Urinary bladder (tissue), 4 donors: ENCODE measurements around the gene ZFYVE1. TPM values are rescaled to one million over a fixed set of nuclear protein-coding genes. Genes with fewer than 3 reads are reported as not detected.
A peak's percentile ranks its signal among the peaks of the same experiment; 100 is the strongest.
"Not testable (repeated sequence)": the region's sequence is repeated elsewhere in the genome, so short reads cannot be mapped to it uniquely, and the experiment has no call there.

Experiments
- DNase-seq: peaks from one replicate; pipeline ENCODE4 v3.0.0-alpha.2; 2015; ENCODE audit errors: extremely low spot score
- H3K27ac ChIP-seq: one replicate; pipeline ENCODE4 v1.5.1; 2013; ENCODE audit warnings: low read depth, mild to moderate bottlenecking, moderate library complexity
- H3K36me3 ChIP-seq: one replicate; pipeline ENCODE4 v1.6.1; 2013; ENCODE audit warnings: mild to moderate bottlenecking, moderate library complexity; ENCODE audit not compliant: insufficient read depth
- H3K4me1 ChIP-seq: one replicate; pipeline ENCODE4 v1.6.1; 2013; ENCODE audit warnings: mild to moderate bottlenecking, moderate library complexity; ENCODE audit not compliant: insufficient read depth
- H3K4me3 ChIP-seq: one replicate; pipeline ENCODE4 v1.5.1; 2013; ENCODE audit warnings: low read depth, low read length
- whole genome bisulfite sequencing: extraction: QIAGEN DNeasy Blood & Tissue Kit; methylation state at CpG from one replicate; pipeline ENCODE4 v1.1.7; 2013; 5-methylcytosine and 5-hydroxymethylcytosine counted together
- polyA plus RNA-seq: library from polyadenylated mRNA; stranded (reverse); fragments of 200-250 nt; gene quantifications from one replicate; pipeline ENCODE4 v1.2.3, GENCODE V29; 2013
- total RNA-seq: library from RNA; depleted of rRNA; stranded (reverse); fragments of >200 nt; gene quantifications from one replicate; pipeline ENCODE4 v1.2.3, GENCODE V29; 2014
- donor health status: healthy with polysubstance abuse.
- donor health status: healthy.

The ZFYVE1 gene
- total and polyA plus RNA-seq, 2 donors, result 11.9 to 14.3 TPM

GRCh38 chr14:73025544-73025943 lies 1.4 kb downstream of the ZFYVE1 start:
- H3K36me3 ChIP-seq, result peaks cover 2% of the 10 kb centered on the region
- no peak for DNase-seq
- H3K4me3 ChIP-seq, result peak overlapping the region; percentile 84
- no peaks in the 10 kb centered on the region for H3K4me1 ChIP-seq
- no peak overlapping the region for H3K27ac ChIP-seq
- 76% methylated on average over 3 of the region's 3 CpGs for WGBS

GRCh38 chr14:73022051-73022450 lies 4.9 kb downstream of the ZFYVE1 start:
- Histone ChIP-seq H3K36me3 (peaks cover 2% of the 10 kb centered on the region), H3K27ac (no peak overlapping the region), H3K4me1 (peaks cover 2% of the 10 kb centered on the region), H3K4me3 (no peak overlapping the region)
- no peak for DNase-seq
- WGBS, result 96% methylated on average over 4 of the region's 4 CpGs

GRCh38 chr14:73016011-73016410 lies 10.9 kb downstream of the ZFYVE1 start:
- H3K27ac ChIP-seq, H3K36me3 ChIP-seq, H3K4me1 ChIP-seq, H3K4me3 ChIP-seq, DNase-seq: not testable (repeated sequence)
- WGBS, result 95% methylated on average over 10 of the region's 10 CpGs

- 94% methylated on average over 14 of the region's 14 CpGs for WGBS
- H3K4me1 ChIP-seq, H3K27ac ChIP-seq, H3K4me3 ChIP-seq, H3K36me3 ChIP-seq, DNase-seq: not testable (repeated sequence)
Observed at GRCh38 chr14:73015552-73015951, 11.4 kb downstream of the ZFYVE1 start.

GRCh38 chr14:73014105-73014504 lies 12.8 kb downstream of the ZFYVE1 start:
- no peak for DNase-seq
- 60% methylated on average over 2 of the region's 2 CpGs for WGBS
- H3K4me3 ChIP-seq, result no peak overlapping the region
- no peaks in the 10 kb centered on the region for H3K36me3 ChIP-seq
- peaks cover 2% of the 10 kb centered on the region for H3K4me1 ChIP-seq
- H3K27ac ChIP-seq, result no peak overlapping the region

GRCh38 chr14:73011189-73011588 lies 15.7 kb downstream of the ZFYVE1 start:
- not testable (repeated sequence) for DNase-seq, H3K4me1 ChIP-seq, H3K36me3 ChIP-seq, H3K27ac ChIP-seq, H3K4me3 ChIP-seq
- 93% methylated on average over 7 of the region's 7 CpGs for WGBS

GRCh38 chr14:73008501-73008900 lies 18.4 kb downstream of the ZFYVE1 start:
- DNase-seq, result no peak
- Histone ChIP-seq H3K4me3 (no peak overlapping the region), H3K36me3 (no peaks in the 10 kb centered on the region), H3K27ac (no peak overlapping the region), H3K4me1 (no peaks in the 10 kb centered on the region)
- 27% methylated on average over 1 of the region's 1 CpG for WGBS

- no peak overlapping the region for H3K4me3 ChIP-seq
- H3K27ac ChIP-seq, result no peak overlapping the region
- no peak for DNase-seq
- 89% methylated on average over 5 of the region's 5 CpGs for WGBS
- H3K36me3 ChIP-seq, result no peaks in the 10 kb centered on the region
- no peaks in the 10 kb centered on the region for H3K4me1 ChIP-seq
Observed at GRCh38 chr14:73007835-73008234, 19.1 kb downstream of the ZFYVE1 start.

- not testable (repeated sequence) for DNase-seq, H3K4me3 ChIP-seq, H3K27ac ChIP-seq, H3K4me1 ChIP-seq, H3K36me3 ChIP-seq
- 93% methylated on average over 9 of the region's 9 CpGs for WGBS
Observed at GRCh38 chr14:73004641-73005040, 22.3 kb downstream of the ZFYVE1 start.

- Histone ChIP-seq H3K27ac (no peak overlapping the region), H3K36me3 (no peaks in the 10 kb centered on the region), H3K4me3 (no peak overlapping the region), H3K4me1 (no peaks in the 10 kb centered on the region)
- no peak for DNase-seq
- WGBS, result 87% methylated on average over 6 of the region's 6 CpGs
Observed at GRCh38 chr14:73003681-73004080, 23.2 kb downstream of the ZFYVE1 start.

- Histone ChIP-seq H3K27ac (no peak overlapping the region), H3K4me1 (no peaks in the 10 kb centered on the region), H3K36me3 (no peaks in the 10 kb centered on the region), H3K4me3 (no peak overlapping the region)
- 89% methylated on average over 2 of the region's 2 CpGs for WGBS
- no peak for DNase-seq
Observed at GRCh38 chr14:73000073-73000472, 26.8 kb downstream of the ZFYVE1 start.

- Histone ChIP-seq H3K36me3 (no peaks in the 10 kb centered on the region), H3K4me3 (no peak overlapping the region), H3K27ac (no peak overlapping the region), H3K4me1 (no peaks in the 10 kb centered on the region)
- WGBS, result 97% methylated on average over 4 of the region's 4 CpGs
- DNase-seq, result no peak
Observed at GRCh38 chr14:72999316-72999715, 27.6 kb downstream of the ZFYVE1 start.

GRCh38 chr14:72998252-72998903 lies 28.5 kb downstream of the ZFYVE1 start:
- Histone ChIP-seq H3K4me3 (no peak overlapping the region), H3K36me3 (no peaks in the 10 kb centered on the region), H3K4me1 (no peaks in the 10 kb centered on the region), H3K27ac (no peak overlapping the region)
- WGBS, result 94% methylated on average over 2 of the region's 2 CpGs
- DNase-seq, result no peak

GRCh38 chr14:72996916-72997315 lies 30.0 kb downstream of the ZFYVE1 start:
- WGBS, result 92% methylated on average over 6 of the region's 6 CpGs
- DNase-seq, result no peak

GRCh38 chr14:72990171-72990570 lies 36.7 kb downstream of the ZFYVE1 start:
- DNase-seq, result no peak
- Histone ChIP-seq H3K4me1 (no peaks in the 10 kb centered on the region), H3K27ac (no peak overlapping the region), H3K36me3 (no peaks in the 10 kb centered on the region), H3K4me3 (no peak overlapping the region)
- WGBS, result 97% methylated on average over 8 of the region's 8 CpGs

More at GRCh38 chr14:72996916-72997315, 30.0 kb downstream of the ZFYVE1 start:
- H3K4me1 ChIP-seq, result no peaks in the 10 kb centered on the region
- no peak overlapping the region for H3K27ac ChIP-seq
- no peaks in the 10 kb centered on the region for H3K36me3 ChIP-seq
- no peak overlapping the region for H3K4me3 ChIP-seq
